Activated CD4-positive, CD25-positive, alpha-beta regulatory T cell treated with anti-CD3 and anti-CD28 coated beads, Interleukin-2, amount 50 U/mL, for 16 hours (primary cell): ENCODE data around the gene VEPH1.

ENCODE experiments used
- DNase-seq: peaks from one replicate; pipeline ENCODE4 v3.0.0-alpha.2; 2020; ENCODE audit warnings: low read depth, low spot score

VEPH1 gene

DNA sequence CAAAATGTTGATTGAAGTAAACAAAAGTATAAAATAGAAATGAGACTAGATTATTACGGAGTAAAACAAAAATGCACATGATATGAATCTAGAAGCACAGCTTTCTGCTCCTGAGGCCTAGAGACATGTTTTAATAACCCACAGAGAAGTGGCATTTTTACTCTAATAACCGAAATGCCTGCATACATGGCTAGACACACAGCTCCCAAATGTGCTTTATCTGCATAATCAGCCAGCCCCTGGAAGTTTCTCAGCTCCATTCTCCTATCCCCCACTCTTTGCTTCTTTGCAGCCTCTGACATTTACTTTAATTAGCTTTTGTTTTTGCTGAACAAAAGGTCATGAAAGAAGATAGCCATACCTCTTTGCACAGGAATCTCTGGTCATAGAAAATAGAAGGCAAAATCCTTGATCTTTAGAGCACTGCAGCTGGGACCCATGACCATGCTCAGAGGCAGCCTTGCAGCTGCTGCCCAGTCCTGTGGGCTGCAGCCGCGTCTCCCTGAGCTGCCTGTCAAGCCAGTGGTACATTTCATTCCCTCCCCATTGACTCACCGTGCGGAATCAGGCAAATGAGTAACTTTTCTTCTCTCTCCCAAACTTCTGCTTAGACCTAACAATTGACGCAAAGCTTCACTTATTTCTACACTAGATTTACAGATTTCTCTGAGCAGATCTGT, at the start of gene VEPH1:
VEPH1 (minus strand) TSS at position 501 of the 680 bp plus-strand sequence. CDS start 8,067 bp downstream, outside the sequence.
- DNase-seq, result no peak

DNA sequence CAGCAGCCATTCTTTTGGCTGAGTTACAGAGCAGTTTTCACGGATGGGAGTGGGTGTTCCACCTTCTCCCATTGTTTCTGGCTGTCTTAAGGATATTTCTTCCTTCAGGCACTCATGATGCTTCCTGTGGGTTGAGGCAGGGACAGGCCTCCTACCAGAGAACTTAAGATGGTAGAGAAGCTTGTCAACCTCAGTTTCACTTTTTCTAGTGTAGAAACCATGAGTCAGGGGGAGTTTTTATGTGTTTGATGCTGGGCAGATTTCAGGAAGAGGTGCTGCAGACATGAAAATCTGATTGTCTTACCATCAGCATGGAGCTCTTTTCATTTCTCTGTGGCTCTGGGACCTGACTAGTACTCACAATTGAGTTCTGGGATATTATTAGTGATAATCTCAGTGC, 48.7 kb upstream of the VEPH1 start:
- DNase-seq, result no peak

DNA sequence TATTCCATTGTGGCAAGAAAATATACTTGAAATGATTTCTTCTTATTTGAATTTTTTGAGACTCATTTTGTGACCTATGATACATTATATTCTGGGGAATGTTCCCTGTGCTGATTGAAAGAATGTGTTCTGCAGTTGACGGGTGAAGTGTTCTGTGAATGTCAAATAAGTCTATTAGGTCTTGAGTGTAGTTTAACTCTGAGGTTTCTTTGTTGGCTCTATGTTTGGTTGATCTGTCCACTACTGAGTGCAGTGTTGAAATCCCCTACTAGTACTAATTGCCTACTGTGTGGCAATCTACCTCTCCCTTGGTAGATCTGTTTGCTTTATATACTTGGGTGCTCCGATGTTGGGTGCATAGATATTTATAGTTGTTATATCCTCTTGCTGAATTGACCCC, 46.3 kb upstream of the VEPH1 start:
- no peak for DNase-seq

DNA sequence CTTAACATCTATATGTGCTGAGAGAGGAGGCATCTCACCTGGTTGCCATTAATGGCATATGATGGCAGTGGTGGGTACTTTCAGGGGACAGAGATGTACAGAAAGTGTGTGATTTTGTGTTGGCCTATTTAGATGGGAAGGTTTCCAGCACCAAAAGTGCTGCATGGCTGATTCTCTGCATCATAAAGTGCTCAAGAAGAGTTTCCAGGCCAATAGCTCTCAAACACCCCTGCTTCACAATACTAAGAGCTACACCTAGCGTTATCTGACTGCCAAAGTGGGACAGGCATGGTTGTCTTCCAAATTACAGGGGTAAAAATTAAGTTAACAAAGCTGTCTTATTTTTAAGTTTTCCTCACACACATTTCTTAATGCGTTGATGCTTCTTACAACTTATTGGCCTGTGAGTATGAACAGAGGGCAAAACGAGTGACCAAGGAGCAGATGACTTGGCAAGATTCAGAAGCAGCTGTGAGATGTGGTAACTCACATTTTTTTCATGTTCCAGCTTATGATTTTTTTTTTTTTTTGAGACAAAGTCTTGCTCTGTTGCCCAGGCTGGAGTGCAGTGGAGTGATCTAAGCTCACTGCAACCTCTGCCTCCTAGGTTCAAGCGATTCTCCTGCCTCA, 41.4 kb upstream of the VEPH1 start:
- DNase-seq, result no peak

DNA sequence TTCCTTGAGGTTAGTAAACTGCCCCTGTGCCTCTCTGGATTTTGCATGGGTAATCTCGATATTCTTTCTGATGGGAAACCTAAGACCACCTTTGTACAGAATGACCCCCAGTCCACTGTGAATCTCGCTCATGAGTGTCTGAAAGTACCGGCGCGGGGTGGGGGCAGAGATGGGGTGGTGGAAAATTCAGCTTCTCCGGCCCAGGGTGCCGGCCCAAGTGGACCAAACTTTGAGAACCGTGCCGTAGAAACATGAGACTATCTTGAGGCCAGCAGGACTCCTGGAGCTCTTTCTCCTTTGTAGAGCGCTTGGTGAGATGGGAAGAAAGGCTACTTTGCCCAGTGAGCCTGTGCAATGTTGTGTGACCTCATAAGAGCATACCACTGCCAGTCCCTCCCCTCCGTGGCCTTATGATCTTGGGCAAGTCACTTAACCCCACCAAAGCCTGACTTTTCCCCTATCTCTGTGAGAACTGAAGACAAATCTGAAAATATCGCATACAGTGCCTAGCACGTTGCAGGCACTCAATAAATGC, 40.4 kb upstream of the VEPH1 start:
- no peak for DNase-seq

DNA sequence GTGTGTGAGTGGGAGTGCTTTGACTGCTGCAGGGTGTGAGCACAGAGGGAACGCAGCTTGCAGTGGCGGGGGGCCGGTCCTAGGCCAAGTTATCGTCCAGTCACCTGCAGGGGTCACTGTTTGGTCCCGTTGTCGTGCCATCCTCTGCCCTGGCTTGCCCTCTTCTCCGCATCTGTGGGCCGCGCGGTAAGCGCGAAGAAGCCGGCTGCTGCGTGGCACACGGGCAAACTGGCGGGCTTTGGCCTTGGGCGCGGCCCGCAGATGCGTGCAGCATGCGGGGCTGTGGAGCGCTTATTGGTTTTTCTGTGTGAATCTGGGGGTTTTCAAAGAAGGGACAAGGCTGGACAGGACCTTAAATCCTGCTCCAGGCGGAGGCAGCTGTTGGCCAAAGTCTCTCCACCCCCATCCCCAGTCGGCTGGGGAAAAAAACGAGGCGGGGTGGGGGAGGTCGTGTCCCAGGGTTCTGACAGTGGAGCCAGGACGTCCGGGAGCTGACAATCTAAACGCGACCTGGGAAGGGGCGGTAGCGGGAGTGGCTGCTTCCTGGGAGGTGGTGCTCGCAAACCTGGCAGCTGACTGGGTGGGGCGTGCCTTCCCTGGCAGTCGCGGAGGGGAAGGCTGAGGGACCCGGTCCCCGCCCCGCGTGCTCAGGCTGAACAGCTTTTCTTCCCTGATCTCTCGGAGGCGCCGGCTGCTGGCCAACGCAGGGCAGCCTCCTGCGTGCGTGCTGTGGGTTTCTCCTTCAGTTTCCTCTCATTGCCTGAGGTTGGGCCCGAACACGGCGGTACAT, 39.7 kb upstream of the VEPH1 start:
- no peak for DNase-seq

DNA sequence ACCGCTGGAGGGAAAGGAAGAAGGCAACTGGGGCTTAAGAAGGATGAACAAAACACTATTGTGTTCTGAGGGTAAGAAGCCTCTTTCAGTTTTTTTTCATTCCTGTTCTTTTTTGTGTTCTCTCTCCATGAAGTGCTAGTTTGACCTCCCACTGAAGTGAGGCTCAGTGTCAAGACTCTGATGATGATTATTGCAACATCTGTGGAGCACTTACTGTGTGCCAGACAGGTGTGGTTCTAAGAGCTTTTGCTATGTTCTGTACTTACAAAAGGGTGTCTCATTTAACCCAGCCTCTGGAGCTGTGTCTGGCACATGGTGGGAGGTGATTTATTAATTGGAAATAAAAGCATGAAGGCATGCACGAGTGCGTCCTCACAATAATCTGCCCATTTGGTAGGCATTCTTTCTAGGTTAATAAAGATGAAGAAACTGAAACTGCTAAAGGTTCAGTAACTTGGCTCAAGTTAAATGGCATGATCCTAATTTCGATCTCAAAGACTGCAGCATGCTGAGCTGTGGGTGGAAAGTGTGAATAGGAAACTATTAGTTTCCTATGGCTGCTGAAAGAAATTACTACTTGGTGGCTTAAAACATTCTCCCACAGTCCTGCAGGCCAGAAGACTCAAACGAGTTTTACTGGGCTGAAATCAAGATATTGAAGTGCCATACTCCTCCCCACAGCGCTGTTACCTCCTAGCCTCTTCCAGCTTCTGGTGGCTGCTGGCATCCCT, 38.5 kb upstream of the VEPH1 start:
- no peak for DNase-seq

DNA sequence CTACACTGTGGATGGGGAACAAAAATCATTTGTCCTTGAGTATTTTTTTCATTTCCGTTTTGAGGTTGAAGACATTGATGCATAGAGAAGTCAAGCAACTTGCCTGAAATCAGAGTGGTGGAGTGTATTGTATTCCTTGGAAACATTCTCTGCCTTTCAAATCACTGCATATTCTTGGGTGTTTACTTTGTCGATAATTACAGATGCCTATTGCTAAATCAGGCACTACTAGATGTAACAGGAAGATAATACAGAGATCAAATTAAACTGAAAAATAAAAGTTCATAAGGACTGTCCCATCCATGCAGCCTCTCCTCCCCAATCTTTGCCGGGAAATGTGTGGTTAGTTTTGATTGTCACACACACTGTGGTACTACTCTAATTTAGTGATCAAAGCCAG, 37.4 kb upstream of the VEPH1 start:
- DNase-seq, result no peak

DNA sequence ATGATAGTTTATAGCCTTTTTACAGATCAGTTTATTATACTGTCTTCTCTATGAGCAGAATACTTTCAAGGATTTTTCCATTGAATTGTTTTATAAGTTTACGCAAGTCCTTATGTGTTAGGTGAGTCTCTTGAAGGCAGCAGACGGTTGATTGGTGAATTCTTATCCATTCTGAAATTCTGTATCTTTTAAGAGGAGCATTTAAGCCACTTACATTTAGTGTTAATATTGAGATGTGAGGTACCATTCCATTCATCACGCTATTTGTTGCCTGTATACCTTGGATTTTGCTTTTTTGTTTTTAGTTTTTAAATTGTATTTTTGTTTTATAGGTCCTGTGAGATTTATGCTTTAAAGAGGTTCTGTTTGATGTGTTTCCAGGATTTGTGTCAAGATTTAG, 32.5 kb upstream of the VEPH1 start:
- DNase-seq, result no peak

DNA sequence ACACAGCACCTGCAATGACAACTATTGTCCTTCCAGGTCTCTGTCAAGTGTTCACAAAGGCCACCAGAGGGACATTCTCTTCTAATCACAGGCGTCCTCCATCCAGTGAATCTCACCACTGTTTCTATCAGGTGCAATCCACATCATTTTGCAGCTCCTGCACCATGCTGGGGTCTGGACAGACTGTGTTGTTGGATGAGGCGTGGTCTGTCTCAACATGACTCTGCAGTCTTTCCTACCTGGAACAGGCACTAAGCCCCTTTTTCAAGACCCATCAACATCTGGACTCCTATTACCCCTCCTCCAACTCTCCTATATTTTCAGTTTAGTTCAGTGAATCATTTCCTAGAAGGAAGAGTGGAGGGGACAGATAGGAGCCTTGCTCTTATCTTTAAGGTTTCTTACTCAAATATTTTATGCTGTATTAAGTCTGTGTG, 31.5 kb upstream of the VEPH1 start:
- DNase-seq, result no peak

DNA sequence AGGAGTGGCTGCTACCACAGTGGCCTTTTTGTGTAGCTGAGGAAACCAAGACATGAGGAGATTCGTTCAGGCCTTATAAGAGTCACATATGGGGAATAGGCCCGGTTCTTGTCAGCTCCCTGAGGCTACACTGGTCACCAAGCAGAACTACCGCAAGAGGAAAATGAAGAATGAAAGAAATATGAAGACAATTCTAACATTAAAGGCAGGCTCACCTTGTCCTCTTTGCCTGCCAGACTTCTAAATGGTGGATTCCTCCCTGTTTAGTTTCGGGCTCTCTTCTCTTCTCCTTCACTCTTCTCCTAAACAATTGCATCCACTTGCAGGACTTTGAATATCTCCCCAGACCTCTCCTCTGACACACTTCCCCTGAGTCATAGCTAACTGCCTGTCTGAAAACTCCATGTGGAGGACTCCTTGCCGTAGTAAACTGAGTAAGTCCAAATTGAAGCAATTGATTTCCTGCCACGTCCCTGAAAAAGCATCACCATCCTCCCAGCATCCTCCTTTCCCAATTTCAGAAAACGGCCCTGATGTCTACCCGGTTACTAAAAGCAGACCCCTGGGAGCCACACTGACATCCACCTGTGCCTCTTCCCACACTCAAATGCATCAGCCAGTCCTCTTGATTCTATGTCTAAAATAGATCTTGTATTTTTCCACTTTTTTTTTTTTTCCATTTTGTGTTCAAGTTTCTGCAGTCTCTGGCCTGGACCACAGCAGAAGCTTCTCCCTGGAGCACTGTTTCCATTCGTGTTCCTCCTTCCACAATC, 30.3 kb upstream of the VEPH1 start:
- DNase-seq, result no peak

DNA sequence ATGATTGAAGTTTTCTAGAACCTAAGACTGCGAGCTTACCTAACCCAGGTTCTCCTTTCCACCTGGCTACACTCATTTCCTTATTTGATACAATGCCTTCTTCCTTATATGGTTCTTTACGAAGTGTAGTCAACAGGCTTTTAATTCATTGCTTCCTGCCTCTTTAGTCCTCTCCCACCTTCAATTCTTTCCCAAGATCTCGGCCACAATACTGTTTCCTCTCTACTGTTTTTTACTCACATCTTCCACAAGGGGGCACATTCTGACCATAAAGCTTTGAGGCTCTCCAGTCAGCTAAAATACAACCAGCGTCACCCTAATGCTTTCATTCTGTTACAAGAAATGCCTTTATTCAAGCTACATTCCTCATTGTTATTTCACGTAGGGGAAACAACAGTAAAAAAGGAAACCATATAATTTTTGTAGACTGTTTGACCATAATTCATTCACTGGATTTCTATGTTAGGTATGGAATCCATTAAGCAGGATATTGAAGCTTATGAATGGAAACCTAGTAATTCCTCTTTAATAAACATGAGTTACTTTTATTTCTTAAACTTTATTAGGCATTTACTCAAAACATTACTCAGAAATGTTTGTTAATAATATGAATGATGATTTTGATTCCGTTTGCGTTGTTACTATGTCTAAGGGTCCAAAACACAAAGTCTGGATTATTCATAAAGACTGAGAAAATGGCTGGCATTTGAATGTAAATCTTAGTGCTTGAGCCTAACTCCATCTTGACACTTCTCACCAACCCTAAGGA, 29.5 kb upstream of the VEPH1 start:
- no peak for DNase-seq

DNA sequence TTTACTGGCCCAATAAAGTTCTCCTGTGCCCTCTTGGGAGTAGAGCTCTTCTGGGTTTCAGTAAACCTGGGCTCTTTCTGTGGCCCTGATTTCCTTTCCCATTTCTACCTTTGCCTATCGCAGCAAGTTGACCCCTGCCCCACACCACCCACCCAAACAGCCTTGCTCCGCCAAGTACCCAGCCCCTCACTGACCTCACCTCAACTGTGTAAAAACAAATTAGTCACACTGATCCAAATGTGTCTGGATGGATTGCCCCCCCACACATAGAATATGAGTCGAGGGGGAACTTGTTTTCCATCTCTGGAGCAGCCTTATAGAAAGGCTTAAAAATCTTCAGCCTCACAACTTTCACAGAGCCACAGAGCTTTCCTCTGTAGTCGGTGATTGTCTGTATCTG, 28.6 kb upstream of the VEPH1 start:
- DNase-seq, result no peak

DNA sequence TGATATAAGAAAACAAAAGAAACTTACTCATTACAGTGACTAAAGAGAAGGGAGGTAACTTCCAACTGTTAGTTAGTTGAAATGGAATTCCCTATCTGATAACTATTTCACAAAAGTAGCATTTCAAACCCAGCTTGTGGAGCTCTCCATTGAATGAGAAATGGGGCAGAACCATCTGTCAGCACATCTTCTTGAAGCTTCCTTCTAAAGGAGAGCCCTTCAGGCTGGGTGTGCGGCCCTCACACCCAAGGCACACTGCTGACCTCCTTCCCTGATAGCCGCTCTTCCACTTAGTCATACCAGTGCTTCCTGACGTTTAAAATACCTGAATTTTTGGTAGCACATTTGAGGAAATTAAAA, 28.1 kb upstream of the VEPH1 start:
- DNase-seq, result no peak

DNA sequence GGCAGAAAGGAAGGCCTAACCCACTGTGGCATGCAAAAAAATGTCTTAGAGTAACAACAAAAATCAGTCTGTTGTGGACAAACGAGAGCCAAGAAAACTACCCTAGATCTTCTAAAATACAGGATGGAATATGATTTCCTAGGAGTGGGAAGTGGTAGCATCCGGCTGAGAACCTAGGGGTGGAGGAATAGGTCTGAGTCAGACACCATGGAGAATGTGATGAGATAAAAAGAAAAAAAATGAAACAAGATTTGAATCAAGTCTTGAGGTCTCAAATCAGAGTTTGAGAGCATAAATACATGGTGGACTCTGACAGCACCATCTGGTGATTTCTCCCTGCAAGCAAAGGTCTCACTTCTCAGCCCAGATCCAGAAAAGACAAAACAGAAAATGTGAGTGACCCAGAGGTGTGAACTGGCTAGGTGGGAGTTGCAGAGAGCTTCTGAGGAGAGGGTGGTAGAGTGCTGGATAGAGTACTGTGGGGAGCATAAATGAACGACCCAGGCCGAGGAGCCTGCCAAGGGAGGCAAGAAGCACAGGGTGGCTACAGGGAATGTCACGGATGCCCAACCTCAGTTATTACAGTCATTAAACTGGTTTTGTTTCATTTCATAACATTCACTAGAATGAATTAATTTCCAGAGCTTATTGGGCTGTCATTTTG, 27.6 kb upstream of the VEPH1 start:
- DNase-seq, result no peak

DNA sequence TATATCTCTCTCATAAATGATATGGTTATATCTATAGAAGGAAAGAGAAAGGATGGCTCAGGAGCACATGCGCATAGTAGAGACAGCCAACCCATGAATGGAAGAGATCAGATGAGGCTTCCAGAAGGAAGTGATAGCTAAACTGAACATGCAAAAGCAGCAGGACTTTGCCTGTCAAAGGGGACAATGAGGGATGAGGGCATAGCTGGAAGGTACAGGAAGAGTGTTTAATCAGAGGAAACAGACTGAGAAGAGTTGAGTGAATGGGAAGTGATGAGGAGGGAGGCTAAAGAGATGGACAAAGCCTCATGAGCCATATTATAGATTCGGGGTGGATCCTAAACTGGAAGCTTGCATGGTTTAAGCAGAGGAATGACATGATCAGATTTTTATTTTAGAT, 26.5 kb upstream of the VEPH1 start:
- no peak for DNase-seq

DNA sequence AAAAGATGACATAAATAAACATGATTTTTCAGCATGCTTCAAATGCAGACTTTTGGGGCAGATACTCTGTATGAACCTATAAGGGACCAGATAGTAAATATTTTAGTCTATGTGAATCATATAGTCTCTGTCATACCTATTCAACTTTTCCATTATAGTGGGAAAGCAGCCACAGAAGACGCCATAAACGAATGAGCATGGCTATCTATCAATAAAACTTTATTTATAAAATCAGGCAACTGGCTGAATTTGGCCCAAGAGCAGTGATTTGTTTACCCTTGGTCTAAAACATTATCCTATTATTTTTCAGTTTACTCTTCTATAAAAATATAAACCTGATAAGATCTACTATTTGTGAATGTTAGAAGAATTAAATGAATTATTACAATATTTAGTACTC, 25.9 kb upstream of the VEPH1 start:
- no peak for DNase-seq

DNA sequence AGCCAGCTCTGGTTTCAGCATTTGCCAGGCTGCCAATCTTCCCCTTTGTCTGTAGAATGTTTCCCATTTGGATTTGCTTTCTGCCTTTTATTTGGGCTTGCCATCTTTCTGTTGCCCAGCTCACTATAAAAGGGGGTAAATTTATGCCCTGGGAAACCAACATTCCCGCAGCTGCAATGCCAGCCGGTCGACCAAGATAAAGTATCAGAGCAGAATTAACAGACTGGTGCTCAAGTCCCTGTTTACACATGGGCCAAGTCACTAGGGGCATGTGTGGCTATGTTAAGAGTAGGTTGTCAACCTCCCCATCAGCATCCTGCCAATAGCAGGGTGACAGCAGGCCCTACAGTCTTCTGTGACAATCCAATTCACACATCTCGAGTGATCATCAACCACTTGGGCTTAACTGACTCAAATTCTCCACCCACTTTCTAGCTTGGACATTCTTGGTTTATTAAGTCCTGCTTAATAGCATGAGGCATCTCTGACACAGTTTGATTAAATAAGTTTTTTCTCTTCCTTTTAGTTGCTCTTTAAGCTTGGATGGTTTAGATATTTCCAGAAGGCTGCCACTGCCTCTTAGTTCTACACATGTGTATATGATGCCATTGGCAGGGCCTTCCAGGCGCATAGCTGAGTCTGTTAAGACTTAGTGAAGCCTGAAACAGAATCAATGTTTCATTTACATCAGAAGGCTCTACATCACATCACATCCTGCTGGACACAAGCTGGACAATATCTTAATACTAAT, 24.1 kb upstream of the VEPH1 start:
- no peak for DNase-seq

DNA sequence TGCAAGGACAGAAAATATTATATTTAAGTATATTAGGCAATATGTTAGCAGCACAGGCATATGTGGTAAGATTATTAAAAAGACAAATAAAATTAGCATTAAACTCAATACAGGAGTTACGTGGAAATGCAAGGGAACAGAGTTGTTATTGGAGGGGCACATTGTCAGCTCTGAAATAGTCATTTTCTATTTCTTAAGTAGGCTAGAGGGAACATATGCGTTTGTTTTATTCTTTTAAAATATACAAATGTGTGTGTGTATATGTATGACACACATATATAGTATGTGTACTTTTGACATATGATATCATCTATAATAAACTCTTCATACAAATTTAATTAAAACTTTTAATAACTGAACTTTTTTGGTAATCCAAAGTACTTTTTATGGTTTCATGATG, 22.8 kb upstream of the VEPH1 start:
- no peak for DNase-seq
